MV-4-11 (cell line): ENCODE data around the gene FBL.
"Not testable (repeated sequence)": the region's sequence is repeated elsewhere in the genome, so short reads cannot be mapped to it uniquely, and the experiment has no call there.

Experiments used
- DNase-seq: peaks from one replicate; lab custom pipeline; 2025; lab: John Stamatoyannopoulos, UW

Gene FBL

DNA sequence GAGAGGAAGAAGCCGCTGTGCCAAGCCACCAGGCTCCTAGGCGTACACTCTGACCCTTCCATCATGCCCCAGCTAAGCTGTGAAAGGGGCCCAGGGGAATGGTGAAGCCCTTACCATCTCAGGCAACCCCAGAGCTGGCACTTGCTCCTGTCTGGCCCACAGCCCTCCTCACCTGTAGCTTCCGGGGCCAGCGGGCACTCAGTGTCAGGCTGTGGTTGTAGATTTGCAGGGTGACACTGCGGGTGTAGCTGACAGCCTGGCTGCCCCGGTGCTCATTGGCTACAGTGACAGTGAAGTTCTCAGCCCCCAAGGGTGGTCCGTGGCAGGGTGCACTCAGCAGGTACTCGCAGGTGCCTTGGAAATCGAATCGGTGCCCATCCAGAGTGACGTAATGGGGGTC is 30.3 kb upstream of the FBL start:
- DNase-seq = not testable (repeated sequence)

DNA sequence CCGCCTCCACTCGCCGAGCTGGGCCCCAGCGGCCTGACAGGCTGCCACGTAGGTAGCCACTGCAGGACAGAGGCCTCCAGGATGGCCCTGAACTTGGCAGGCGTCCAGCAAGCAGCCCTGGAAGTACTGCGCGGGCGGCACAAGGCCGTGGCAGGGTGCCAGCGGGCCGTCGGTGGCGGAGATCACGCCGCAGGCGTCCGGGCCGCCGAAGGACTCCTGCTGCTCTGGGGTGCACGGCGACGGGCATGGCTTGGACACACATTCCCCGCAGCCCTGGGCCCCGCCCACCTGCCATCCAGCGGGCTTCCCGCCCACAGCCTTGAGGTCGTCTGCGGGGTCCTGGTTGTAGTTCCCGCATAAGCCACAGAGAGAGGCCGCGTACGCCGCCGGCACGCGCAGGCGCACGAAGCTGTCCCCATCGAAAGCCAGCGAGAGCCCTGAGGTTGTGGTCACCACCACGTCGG is 29.3 kb upstream of the FBL start:
- not testable (repeated sequence) for DNase-seq

DNA sequence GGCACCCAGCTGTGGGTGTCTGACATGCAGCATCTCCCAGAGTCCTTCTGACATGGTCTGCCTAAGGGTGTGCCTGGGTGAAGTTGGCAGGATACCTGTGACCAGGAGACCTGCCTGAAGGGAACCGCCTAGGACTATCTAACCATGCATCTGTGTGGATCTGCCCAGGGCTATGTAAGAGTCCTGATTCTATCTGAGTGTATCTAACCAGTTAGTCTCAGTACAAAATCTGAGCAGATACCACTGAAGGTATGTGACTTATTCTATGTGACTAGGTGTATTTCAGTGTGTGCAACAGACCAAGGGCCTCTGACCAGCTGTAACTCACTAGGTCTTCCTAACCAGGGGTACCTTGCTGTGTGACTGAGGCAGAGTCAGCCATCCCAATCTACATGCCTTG is 28.2 kb upstream of the FBL start:
- DNase-seq = no peak

DNA sequence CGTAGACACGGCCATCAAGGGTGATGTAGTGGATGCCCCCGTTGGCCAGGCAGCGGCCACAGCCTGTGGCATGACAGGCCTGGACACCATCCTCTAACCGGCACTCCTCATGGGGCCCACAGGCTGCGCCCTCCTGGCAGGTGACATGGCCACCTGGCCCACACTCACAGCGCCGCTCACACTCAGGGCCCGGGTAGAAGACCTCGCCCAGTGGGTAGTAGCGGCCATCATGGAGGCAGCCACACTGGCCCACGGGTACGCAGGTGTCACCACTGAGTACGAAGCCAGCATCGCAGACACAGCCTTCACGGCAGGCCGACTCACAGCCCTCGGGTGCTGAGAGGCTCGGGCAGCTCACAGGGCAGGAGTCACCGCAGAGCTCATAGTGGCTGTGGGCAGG is 27.2 kb upstream of the FBL start:
- no peak for DNase-seq

DNA sequence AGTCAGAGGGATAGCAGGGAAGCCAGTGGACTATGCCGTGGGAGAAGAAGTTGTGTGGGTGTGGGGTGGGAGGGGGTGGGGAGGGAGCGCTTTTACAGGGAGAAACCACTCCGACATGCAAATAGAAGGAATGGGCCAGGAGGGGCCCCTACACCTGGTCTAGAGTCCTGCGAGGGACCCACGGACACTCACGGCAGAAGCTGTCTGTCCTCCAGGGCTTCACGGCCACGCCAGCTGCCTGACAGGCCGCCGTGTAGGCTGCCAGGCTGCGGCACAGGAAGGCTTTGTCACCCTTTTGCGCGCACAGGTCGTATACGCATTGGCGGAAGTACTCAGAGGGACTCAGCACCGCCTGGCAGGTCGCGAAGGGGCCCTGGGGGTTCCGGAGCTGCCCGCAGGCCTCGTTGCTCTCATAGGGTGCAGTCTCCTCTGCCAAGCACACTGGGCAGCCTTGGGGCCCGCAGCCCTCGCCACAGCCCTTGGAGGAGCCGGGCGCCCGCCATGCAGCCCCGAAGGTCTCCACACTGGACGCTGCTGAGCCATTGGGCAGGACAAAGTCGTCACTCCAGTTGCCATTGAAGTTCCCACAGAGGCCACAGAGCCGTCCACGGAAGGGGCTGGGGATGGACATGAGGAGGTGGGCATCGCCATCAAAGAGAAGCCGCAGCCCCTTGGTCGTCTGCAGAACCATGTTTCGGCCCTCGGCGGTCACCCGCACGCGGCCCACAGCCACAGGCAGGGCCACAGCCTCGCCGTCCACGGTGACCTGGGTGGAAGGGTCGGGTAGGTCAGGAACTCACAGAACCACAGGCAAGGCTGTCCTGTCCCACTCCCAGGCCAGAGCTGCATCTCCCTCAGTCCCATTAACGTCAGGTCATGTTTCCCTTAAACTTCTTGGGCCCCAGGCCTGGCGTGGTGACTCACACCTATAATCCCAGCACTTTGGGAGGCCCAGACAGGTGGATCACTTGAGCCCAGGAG is 26.0 kb upstream of the FBL start:
- no peak for DNase-seq

DNA sequence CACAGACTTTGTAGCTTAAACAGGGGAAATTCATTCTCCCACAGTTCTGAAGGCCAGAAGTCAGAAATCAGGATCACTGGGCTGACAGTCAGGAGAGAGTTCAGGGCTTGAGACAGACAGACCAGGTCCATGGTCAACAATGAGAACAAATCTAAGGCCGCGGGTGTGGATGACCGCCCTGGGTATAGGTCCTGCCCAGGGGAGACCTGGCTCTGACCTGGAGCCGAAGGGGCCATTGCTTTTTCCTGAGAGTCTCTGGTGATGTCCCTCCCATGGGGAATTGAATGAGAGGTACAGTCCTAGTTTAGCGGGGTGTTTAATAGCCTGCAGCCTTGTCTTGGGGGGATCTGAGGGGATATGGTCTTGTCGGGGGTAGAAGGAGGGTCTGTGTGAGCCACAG is 25.2 kb upstream of the FBL start:
- no peak for DNase-seq

DNA sequence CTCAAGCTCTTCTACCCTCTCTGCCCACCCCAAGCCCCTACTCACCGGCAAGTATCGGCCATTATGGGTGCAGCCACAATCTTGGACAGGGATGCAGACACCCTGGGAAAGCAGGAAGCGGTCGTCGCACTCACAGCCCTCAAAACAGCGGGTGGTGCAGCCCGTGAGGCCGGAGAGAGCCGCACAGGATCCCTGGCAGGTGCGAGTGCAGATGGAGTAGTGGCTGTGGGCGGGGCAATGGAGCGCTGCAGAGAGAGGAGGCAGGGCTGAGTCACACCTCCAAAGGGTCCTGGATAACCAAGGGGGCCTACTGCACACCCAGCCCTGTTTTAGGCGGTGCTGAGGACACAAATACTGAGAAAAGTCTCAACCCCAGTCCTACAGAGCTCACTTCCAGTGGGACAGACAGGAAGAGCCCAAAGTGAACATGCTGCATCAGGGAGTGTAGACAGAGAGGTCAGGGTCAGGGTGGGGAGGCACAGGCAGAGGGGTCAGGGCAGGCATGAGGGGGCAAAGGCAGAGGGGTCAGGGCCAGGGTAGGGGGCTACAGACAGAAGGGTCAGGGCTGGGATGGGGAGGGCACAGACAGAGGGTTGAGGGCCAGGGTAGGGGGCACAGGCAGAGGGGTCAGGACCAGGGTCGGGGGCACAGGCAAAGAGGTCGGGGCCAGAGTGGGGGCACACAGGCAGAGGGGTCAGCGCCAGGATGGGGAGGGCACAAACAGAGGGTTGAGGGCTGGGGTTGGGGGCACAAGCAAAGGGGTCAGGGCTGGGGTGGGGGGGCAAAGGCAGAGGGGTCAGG is 24.2 kb upstream of the FBL start:
- DNase-seq = no peak

DNA sequence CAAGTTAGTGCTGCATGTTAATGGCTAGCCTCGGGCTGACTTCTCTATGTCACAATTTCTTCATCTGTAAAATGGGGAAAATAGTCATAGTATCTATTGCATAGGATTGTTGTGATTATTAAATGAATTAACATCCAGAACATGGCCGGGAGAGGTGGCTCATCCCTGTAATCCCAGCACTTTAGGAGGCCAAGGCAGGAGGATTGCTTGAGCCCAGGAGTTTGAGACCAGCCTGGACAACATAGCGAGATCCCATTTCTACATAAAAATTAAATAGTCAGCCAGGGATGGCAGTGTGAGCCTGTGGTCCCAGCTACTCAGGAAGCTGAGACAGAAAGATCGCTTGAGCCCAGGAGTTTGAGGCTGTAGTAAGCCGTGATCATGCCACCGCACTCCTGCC is 21.8 kb upstream of the FBL start:
- no peak for DNase-seq

DNA sequence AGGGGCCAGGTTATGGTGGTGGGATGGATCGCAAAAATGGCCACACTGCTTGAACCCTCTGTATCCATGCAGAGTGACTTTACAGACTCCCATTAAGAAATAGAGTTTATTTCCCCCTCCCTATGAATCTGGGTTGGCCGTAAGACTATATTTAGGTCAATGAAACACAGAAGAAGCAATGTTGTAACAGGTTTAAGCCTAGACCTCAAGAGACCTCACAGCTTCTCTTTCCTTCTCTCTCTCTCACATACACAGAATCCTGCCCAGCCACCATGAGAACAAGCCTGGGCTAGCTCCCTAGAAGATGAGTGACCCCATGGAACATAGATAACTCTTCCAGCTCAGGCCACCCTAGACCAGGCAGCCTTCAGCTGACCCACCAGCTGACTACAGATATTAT is 21.0 kb upstream of the FBL start:
- peak; percentile 70 for DNase-seq

DNA sequence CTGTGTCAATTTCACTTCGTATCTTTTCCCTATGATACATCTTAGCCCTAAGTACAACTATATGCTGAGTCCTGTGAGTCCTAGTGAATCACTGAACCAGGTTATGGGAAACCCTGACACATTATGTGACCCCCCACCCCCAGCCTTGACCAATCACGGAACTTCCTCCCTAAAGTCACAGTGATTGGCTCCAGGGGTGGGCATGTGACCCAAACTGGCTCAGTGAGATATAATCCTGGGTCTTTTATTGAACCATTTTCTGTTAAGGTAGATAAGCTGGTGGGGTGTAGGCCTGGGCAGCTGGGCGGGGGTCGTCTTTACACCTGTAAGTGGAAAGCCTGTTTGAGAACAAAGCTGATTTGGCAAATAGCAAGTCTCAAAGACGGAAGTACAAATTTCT is 19.8 kb upstream of the FBL start:
- no peak for DNase-seq

DNA sequence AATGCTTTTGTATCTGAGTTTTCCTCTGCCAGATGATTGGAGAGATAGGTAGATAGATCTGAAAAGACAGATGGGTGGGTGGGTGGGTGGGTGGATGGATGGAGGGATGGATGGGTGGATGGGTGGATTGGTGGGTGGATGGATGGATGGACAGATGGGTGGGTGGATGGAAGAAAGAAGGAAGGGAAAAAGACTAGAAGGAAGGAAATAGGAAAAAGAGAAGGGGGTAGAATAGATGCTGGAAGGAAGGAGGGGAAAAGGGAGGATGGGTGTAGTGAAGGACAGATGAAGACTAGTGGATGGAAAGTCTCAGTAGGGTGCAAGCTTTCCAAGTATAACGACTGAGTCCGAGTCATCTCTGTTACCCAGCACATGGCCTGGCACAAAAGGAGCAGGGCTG is 19.0 kb upstream of the FBL start:
- no peak for DNase-seq

DNA sequence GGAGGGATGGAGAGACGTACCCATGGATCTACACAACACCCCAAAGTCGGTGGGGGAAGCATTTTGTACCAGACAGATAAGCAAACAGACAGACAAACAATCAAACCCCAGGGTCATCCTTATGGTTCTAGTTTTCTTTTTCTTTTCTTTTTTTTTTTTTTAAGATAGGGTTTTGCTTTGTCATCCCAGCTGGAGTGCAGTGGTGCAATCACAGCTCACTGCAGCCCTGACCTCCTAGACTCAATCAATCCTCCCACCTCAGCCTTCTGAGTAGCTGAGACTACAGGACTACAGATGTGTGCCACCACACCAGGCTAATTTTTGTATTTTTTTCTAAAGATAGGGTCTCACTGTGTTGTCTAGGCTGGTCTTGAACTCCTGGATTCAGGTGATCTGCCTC is 17.9 kb upstream of the FBL start:
- DNase-seq = peak; percentile 33

DNA sequence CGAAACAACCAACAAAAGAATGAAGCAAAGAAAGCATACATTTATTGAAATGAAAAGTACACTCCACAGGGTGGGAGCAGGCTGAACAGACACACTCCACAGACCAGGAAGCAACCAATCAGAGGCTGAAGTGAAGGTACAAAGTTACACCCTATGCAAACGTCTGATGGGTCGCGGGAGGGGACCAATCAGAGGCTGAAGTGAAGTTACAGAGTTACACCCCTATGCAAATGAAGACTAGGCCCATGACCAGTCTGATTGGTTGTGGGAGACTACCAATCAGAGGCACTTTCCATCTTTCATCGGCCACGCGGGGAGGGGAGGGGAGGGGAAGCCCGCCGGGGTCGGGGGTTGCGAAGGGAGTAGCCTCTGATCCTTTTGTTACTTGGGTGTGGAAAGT is 12.4 kb upstream of the FBL start:
- DNase-seq = no peak

DNA sequence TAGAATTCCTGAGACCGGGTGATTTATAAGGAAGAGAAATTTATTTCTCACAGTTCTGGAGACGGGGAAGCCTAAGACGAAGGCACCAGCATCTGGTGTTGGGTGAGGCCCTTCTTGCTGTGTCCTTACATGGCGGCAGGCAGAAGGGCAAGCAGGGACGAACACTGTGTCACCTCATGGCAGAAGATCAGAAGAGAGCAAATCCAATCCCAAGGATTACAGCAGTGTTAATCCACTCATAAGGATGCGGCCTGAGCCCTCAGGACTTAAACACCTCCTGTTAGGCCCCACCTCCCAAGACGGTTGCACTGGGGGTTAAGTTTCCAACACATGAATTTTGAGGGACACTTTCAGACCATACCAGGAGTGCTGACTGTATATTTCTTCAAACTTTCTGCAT is 6.7 kb upstream of the FBL start:
- DNase-seq = no peak

DNA sequence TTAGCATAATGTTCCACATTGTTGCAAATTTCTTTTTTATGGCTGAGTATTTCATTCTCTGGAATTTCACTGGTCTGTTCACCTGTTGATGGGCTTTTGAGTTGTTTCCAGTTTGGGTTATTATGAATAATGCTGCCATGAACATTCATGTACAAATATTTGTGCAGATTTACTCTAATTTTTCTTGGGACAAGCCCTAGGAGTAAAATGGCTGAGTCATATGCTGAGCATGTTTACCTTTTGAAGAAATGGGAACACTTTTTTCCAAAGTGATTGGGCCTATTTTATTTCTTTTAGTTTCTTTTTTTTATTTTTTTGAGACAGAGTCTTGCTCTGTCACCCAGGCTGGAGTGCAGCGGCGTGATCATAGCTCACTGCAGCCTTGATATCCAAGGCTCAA is 4.7 kb upstream of the FBL start:
- DNase-seq = no peak

DNA sequence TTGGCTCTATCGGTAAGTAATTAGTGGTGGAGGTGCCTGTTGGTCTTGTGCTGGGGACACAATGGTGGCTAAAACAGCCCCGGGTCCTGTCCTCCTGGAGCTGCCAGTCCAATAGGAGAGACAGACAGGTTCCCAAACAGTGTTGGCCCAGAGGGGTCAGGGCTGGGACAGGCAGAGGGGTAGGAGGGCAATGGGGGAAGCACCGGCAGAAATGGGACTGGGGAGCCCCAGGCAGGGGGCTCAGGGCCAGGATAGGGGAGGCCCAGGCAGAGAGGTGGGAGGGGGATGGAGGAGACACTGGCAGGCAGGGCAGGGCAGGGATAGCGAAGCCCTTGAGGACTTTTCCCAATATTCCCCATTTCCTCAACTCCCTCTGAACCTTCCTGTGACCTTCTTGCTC is 2.2 kb upstream of the FBL start:
- DNase-seq = no peak

DNA sequence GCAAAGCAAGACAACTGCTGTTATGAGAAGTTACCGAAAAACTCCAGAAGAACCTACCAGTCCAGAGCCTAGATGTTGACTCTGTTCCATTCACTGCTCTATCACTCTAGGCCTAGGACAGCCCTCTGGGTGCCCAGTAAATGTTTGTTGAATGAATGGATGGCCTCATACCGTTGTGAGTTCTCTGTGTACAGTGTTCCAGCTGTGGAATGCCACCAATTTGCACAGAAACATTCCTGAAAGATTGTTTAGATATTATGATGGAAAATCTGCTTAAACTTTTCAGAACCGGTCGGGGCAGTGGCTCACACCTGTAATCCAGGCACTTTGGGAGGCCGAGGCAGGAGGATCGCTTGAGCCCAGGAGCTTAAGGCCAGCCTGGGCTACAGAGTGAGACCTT is 1.3 kb upstream of the FBL start:
- DNase-seq = no peak

DNA sequence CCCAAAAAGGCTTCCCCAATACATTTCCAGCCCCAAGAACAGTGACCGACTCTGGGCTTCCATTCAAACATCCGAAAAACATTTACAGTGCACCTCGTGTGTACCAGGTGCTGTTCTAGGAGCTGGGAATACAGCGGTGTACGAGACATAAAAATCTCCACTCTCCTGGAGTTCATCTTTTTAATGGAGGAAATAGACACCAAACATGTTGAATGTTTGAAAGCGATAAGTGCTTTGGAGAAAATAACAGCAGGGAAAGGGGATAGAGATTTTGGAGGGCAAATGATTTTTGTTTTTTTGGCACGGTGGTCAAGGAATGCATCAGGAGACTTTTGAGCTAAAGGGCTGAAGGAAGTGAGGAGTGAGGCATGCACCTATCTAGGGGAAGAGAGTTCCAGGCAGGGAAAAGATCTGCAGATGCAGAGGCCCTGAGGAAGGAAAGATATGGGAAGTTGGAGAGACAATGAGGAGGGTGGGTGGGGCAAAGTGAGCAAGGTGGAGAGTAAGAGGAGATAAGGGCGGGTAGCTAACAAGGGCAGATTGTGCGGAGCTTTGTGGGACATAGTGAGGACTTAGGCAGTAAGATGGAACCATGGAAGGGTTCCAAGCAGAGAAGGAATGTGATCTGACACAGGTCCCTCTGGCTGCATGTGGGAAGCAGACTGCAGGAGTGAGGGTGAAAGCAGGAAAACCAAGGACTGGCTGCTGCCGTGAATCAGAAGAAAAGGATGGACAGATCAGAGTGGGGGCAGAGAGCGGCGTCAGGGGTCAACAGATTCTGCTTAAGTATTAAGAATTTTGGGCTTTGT is 703 bp upstream of the FBL start:
- DNase-seq = no peak

DNA sequence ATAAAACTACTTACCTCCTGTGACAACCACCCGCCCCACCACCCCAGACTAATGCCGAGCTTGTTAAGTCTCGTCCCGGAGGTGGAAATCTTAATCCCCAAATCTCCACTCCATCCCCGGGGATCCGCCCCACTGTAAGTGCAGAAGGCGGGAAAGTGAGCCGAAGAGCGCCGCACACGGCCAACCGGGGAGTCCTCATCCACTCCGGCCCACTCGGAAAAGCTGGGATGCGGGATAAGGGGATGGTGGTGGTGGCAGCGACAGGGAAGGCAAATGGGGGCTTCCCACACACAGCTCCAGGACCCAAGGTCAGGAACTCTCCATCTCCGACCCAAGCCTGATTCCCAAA is 621 bp downstream of the FBL start:
- no peak for DNase-seq

DNA sequence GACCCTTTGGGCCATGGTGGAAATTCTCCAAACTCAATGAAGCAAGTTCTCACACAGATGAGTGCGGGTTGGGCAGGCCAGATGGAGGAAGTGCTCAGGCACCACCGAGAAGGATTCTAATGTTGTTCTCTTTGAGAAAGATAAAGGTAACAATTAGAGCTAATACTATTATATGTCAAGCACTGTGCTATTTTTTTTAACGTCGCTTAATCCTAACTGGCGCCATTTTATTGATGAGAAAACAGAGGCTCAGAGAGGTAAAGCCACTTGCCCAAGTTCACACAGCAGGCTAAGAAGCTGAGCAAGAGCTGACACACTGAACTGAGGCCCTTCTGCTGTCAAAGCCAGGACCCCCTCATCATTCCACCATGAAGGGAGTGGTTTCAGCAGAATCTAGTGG is 1.0 kb downstream of the FBL start:
- DNase-seq = peak; percentile 27

DNA sequence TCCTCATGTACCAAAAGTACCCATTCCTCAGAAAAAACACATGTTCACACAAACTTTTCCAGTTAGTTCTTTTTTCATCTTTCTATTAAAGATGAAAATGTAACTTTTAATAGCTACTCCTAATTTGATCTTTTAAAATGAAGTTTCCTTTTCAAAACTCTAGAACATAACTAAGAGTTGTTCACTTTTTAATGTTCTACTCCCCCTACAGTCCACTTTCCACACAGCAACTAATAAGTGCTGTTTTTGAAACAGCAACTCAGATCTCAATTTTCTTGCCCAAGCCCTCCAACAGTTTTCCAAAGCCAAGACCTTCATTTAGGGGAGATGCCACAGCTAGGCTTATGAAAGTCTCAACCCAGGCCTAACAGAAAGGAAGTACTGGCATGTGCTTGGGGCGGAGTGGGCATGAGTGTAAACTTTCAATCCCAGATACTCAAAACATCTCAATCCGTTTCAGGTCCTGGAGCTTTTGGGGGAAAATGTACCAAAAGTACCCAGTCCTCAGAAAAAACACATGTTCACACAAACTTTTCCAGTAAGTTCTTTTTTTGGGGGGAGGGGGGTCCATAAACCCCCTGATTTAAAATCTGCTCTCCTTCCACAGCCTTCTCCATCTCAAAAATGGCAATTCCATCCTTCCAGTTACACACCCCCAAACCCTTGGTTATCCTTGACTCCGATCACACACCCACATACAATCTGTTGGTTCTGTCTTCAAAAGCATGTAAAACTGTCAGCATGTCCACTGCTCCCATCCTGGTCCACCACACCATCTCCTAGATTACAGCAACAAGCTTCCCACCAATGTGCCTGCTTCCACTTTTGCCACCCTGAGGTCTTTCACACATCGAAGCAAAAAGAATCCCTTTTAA is 2.0 kb downstream of the FBL start:
- peak; percentile 67 for DNase-seq
